ENCODE results near the gene RHBDL3.

DNA sequence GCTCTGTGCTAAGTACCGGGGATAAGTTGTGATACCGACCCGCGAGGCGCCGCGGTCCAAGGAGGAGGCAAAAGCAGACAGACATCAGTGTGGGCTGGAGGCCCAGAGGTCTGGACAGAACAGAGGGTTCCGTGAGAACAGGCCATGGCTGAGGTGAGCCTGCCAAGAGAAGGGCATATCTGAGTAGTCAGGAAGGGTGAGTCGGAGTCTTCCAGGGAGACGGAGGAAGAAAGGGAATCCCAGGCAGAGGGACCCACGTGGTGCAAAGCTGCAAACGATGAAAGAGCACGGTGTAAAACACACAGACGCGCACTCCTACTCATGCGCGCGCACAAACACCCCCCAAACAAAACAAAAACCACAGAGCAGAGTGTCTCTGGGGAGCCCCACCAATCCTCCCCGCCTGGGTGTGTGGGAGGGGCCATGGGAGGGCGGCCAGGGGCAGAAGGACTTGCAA, 18.1 kb downstream of the RHBDL3 start:
- TF ChIP-seq, protein P1, sequence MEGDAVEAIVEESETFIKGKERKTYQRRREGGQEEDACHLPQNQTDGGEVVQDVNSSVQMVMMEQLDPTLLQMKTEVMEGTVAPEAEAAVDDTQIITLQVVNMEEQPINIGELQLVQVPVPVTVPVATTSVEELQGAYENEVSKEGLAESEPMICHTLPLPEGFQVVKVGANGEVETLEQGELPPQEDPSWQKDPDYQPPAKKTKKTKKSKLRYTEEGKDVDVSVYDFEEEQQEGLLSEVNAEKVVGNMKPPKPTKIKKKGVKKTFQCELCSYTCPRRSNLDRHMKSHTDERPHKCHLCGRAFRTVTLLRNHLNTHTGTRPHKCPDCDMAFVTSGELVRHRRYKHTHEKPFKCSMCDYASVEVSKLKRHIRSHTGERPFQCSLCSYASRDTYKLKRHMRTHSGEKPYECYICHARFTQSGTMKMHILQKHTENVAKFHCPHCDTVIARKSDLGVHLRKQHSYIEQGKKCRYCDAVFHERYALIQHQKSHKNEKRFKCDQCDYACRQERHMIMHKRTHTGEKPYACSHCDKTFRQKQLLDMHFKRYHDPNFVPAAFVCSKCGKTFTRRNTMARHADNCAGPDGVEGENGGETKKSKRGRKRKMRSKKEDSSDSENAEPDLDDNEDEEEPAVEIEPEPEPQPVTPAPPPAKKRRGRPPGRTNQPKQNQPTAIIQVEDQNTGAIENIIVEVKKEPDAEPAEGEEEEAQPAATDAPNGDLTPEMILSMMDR (conservative IDR thresholded peaks at IDR 0.05): no peak
- no peak for TF ChIP-seq ZFX (IDR thresholded peaks at IDR 0.05)

All from C4-2B (cell line).